Endothelial cell of umbilical vein (primary cell): ENCODE measurements around the gene RANBP3. TPM values are rescaled to one million over a fixed set of nuclear protein-coding genes. Genes with fewer than 3 reads are reported as not detected.

Source experiments
- BruUV-seq: library from RNA; stranded (reverse); fragments of 400-500 nt; replicated peaks from 2 replicates; lab custom pipeline; 2021; lab: Mats Ljungman, UMichigan
- CTCF ChIA-PET: fragments of 300-600, 350-600 bp; sonication (Branson Sonifier 250); formaldehyde crosslinking; loops from one replicate; lab custom pipeline; 2021; ENCODE audit warnings: antibody characterized with exemption, inconsistent platforms; lab: Charles Lee
- POLR2A ChIA-PET: fragments of 300-600, 350-600 bp; sonication (Branson Sonifier 250); formaldehyde crosslinking; loops from one replicate; lab custom pipeline; 2021; ENCODE audit warnings: antibody characterized with exemption, inconsistent platforms; lab: Charles Lee
- DNase-seq: peaks from one replicate; pipeline ENCODE4 v3.0.0-alpha.2; 2011; ENCODE audit warnings: low read depth, low spot score
- FAIRE-seq: peaks from 2 replicates; lab custom pipeline; 2011; peaks lifted over from hg19 to GRCh38; lab: Jason Lieb, UNC
- H2AFZ ChIP-seq: 2 replicates; pipeline ENCODE4 v1.6.0; 2012; ENCODE audit warnings: low read depth, low read length, control low read depth, inconsistent platforms
- H3K27ac ChIP-seq: 2 replicates; pipeline ENCODE4 v1.5.1; 2011; ENCODE audit warnings: low read depth, mild to moderate bottlenecking, control low read depth, low read length, moderate library complexity; ENCODE audit not compliant: insufficient read depth
- H3K27me3 ChIP-seq, 2 experiments: 2 replicates each; pipeline versions ENCODE4 v1.6.0 to v1.6.1; 2011; ENCODE audit warnings: low read length in 2 of 2, mixed read lengths in 1 of 2; ENCODE audit not compliant: control insufficient read depth in 2 of 2, insufficient read depth in 2 of 2
- H3K36me3 ChIP-seq, 2 experiments: 2 replicates in 1 of 2; 3 replicates in 1 of 2; pipeline ENCODE4 v1.5.1; 2011; ENCODE audit warnings: low read length in 2 of 2, mild to moderate bottlenecking in 1 of 2, moderate library complexity in 1 of 2; ENCODE audit not compliant: control insufficient read depth in 2 of 2, insufficient read depth in 2 of 2; ENCODE audit errors: extremely low read depth in 1 of 2
- H3K4me1 ChIP-seq: 3 replicates; pipeline ENCODE4 v1.5.1; 2011; ENCODE audit warnings: mild to moderate bottlenecking, low read length; ENCODE audit not compliant: control insufficient read depth, insufficient read depth; ENCODE audit errors: extremely low read depth
- H3K4me2 ChIP-seq: 2 replicates; pipeline ENCODE4 v1.6.1; 2011; ENCODE audit warnings: low read length, control low read depth, mixed read lengths; ENCODE audit not compliant: insufficient read depth
- H3K4me3 ChIP-seq, 3 experiments: fragments of 200-600 bp in 1 of 3; sonication (generic), shearing (Covaris generic) in 1 of 3; replicated peaks in 1 of 3; 2 replicates each; pipeline ENCODE4 v1.5.1; 2011 to 2016; ENCODE audit warnings: control low read depth in 3 of 3, low read length in 3 of 3, mild to moderate bottlenecking in 2 of 3, inconsistent platforms in 1 of 3, low read depth in 1 of 3, moderate library complexity in 1 of 3; ENCODE audit not compliant: insufficient read depth in 1 of 3
- H3K79me2 ChIP-seq: 2 replicates; pipeline ENCODE4 v1.6.0; 2012; ENCODE audit warnings: low read length, inconsistent platforms; ENCODE audit not compliant: control insufficient read depth, insufficient read depth
- H3K9ac ChIP-seq: replicated peaks from 2 replicates; pipeline ENCODE3; 2011; ENCODE audit warnings: low read length, control low read depth; ENCODE audit not compliant: insufficient read depth; ENCODE audit errors: extremely low read depth
- H3K9me1 ChIP-seq: replicated peaks from 3 replicates; pipeline ENCODE4 v1.6.0; 2011; ENCODE audit warnings: mild to moderate bottlenecking, low read length; ENCODE audit not compliant: control insufficient read depth, insufficient read depth; ENCODE audit errors: extremely low read depth
- H3K9me3 ChIP-seq: replicated peaks from 2 replicates; pipeline ENCODE4 v1.5.1; 2012; ENCODE audit warnings: low read length, inconsistent platforms; ENCODE audit not compliant: control insufficient read depth, insufficient read depth
- H4K20me1 ChIP-seq: replicated peaks from 2 replicates; pipeline ENCODE3; 2011; ENCODE audit warnings: mild to moderate bottlenecking, low read length; ENCODE audit not compliant: control insufficient read depth, insufficient read depth; ENCODE audit errors: extremely low read depth
- EZH2 ChIP-seq: IDR thresholded peaks from 2 replicates; pipeline ENCODE4 v1.6.1; 2012; ENCODE audit warnings: borderline replicate concordance, low read depth, mild to moderate bottlenecking, moderate library complexity, low read length, inconsistent platforms; ENCODE audit not compliant: severe bottlenecking
- FOS ChIP-seq: IDR thresholded peaks from 2 replicates; pipeline ENCODE4 v1.6.1; 2011; ENCODE audit warnings: mild to moderate bottlenecking, low read length, moderate library complexity, borderline replicate concordance; ENCODE audit not compliant: insufficient read depth
- GATA2 ChIP-seq: IDR thresholded peaks from 2 replicates; pipeline ENCODE4 v1.7.0; 2011; ENCODE audit warnings: low read depth, mild to moderate bottlenecking, moderate library complexity, mixed read lengths, low read length; ENCODE audit not compliant: insufficient read length, insufficient read depth
- JUN ChIP-seq: IDR thresholded peaks from 2 replicates; pipeline ENCODE4 v1.6.1; 2011; ENCODE audit warnings: borderline replicate concordance, low read depth; ENCODE audit not compliant: insufficient read length, insufficient read depth
- MYC ChIP-seq: IDR thresholded peaks from one replicate; pipeline ENCODE4 v1.6.1; 2011; ENCODE audit warnings: mild to moderate bottlenecking, low read depth, low read length
- POLR2A ChIP-seq: IDR thresholded peaks from 2 replicates; pipeline ENCODE4 v1.6.1; 2012; ENCODE audit warnings: low read depth, mild to moderate bottlenecking, control low read depth, low read length
- POLR2AphosphoS5 ChIP-seq: IDR thresholded peaks from 2 replicates; pipeline ENCODE4 v1.6.1; 2012; ENCODE audit warnings: low read depth, mild to moderate bottlenecking, control low read depth, low read length, moderate library complexity; ENCODE audit not compliant: insufficient read depth
- dilution Hi-C: fragments of 300-500 bp; cut with MboI; formaldehyde crosslinking; loops from one replicate; pipeline ENCODE4 v1.15.0; 2019; ENCODE audit warnings: low sequenced_read_pairs; ENCODE audit not compliant: extremely low pct_ligation_motif_present
- intact Hi-C: fragments of 100-400 bp; cut with micrococcal nuclease; formaldehyde crosslinking; loops from one replicate; pipeline ENCODE4 v1.10.0; 2022
- polyA plus RNA-seq, 4 experiments: library from polyadenylated mRNA; depleted of rRNA in 3 of 4; stranded (reverse) in 3 of 4; unstranded in 1 of 4; fragments of >200 nt; gene quantifications; 2 replicates each; pipeline versions ENCODE4 v1.2.1 to v1.2.3, GENCODE V29; 2011 to 2012; ENCODE audit warnings: missing spikeins in 1 of 4
- total RNA-seq: library from RNA; stranded (reverse); gene quantifications from 2 replicates; pipeline ENCODE4 v1.2.3, GENCODE V29; 2021
- TF ChIP-seq, protein P1 (sequence below), 2 donors: IDR thresholded peaks; 1 replicate in 1 of 2; 2 replicates in 1 of 2; pipeline ENCODE4 v1.5.1; 2011; ENCODE audit warnings: low read length in 2 of 2, mild to moderate bottlenecking in 2 of 2, moderate library complexity in 2 of 2, control low read depth in 1 of 2, inconsistent platforms in 1 of 2, low read depth in 1 of 2; ENCODE audit not compliant: insufficient read depth in 1 of 2; ENCODE audit errors: extremely low read depth in 1 of 2
- TF ChIP-seq, protein P2 (sequence below): IDR thresholded peaks from 2 replicates; pipeline ENCODE4 v1.6.1; 2011; ENCODE audit not compliant: insufficient read depth, insufficient read length

RANBP3 gene
- total and polyA plus RNA-seq, 2 donors (not counting 3 experiments of a cell fraction or from before 2014, with no cell fraction given), result 72.3 to 85.3 TPM

DNA sequence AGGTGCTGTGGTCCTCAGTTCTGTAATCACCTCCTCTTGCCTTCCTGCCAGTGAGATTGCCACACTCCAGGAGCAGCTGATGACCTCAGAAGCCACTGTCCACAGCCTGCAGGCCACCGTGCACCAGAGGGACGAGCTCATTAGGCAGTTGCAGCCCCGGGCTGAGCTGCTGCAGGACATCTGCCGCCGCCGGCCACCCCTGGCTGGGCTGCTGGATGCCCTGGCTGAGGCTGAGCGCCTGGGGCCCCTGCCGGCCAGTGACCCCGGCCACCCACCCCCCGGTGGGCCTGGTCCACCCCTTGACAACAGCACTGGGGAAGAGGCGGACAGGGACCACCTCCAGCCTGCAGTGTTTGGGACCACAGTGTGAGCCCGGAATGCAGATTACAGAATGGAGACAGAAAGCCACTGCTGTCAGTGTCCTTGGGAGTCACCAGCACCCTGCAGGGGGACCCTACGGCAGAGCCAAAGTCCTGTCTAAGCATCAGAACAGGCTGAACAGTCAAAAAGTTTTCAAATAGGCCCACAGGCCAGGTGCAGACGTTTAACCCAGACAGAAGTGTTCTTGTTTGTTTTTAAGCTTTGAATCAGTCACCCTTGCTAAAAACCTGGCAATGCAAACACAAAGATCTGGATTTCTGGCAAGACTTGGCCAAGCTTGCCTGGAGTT, 69.0 kb downstream of the RANBP3 start:
- peaks cover 0 to 2% of the 10 kb centered on the region in 2 experiments for H3K36me3 ChIP-seq
- no TSS peak for BruUV-seq
- no peaks in the 10 kb centered on the region for H3K9me1 ChIP-seq
- H4K20me1 ChIP-seq, result no peaks in the 10 kb centered on the region
- H3K27me3 ChIP-seq, result no peaks in the 10 kb centered on the region
- H3K4me2 ChIP-seq, result no peak overlapping the region
- no peak for DNase-seq
- H3K4me3 ChIP-seq, result no peak overlapping the region
- no peaks in the 10 kb centered on the region for H3K9me3 ChIP-seq
- no peak for FAIRE-seq
- peaks cover 3% of the 10 kb centered on the region for H3K4me1 ChIP-seq
- no peak for TF ChIP-seq POLR2AphosphoS5
- CTCF ChIA-PET, result interaction anchor here (1.1 kb wide), 1 partner anchor 59 kb away, joined by 4 read pairs; no protein-coding TSS in a partner anchor
- H3K79me2 ChIP-seq, result no peaks in the 10 kb centered on the region
- POLR2A ChIA-PET, result no interaction called here
- H2AFZ ChIP-seq, result no peak overlapping the region
- intact Hi-C loops (loop anchor here (10.0 kb wide), 1 partner anchor 206 kb away; the partner anchor contains the start of gene RFX2), dilution Hi-C loops (no loop called here)
- H3K27ac ChIP-seq, result no peak overlapping the region
- H3K9ac ChIP-seq, result no peak overlapping the region

DNA sequence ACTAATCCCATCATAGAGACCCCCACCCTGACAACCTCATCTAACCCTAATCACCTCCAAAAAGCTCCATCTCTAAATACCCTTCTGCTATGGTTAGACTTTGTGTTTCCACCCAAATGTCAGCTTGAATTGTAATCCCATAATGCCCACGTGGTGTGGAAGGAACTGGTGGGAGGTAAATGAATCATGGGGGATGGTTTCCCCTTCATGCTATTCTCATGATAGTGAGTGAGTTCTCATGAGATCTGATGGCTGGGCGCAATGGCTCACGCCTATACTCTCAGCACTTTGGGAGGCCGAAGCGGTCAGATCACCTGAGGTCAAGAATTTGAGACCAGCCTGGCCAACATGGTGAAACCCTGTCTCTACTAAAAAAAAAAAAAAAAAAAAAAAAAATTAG, 70.7 kb downstream of the RANBP3 start:
- Histone ChIP-seq H3K4me3 (no peak overlapping the region), H3K27ac (no peak overlapping the region), H2AFZ (no peak overlapping the region), H3K27me3 (no peaks in the 10 kb centered on the region), H3K4me2 (no peak overlapping the region), H3K9me3 (no peaks in the 10 kb centered on the region), H3K36me3 (peaks cover 0 to 2% of the 10 kb centered on the region in 2 experiments), H3K4me1 (peaks cover 8% of the 10 kb centered on the region), H3K9me1 (no peaks in the 10 kb centered on the region), H3K79me2 (peaks cover 12% of the 10 kb centered on the region), H4K20me1 (no peaks in the 10 kb centered on the region), H3K9ac (no peak overlapping the region)
- ChIA-PET POLR2A (no interaction called here), CTCF (interaction anchor here (1.2 kb wide), 1 partner anchor 103 kb away, joined by 4 read pairs; no protein-coding TSS in a partner anchor)
- FAIRE-seq, result no peak
- TF ChIP-seq JUN (no peak), POLR2A (no peak), EZH2 (no peak), FOS (no peak), POLR2AphosphoS5 (no peak), GATA2 (no peak), MYC (no peak)
- TF ChIP-seq, protein P1, sequence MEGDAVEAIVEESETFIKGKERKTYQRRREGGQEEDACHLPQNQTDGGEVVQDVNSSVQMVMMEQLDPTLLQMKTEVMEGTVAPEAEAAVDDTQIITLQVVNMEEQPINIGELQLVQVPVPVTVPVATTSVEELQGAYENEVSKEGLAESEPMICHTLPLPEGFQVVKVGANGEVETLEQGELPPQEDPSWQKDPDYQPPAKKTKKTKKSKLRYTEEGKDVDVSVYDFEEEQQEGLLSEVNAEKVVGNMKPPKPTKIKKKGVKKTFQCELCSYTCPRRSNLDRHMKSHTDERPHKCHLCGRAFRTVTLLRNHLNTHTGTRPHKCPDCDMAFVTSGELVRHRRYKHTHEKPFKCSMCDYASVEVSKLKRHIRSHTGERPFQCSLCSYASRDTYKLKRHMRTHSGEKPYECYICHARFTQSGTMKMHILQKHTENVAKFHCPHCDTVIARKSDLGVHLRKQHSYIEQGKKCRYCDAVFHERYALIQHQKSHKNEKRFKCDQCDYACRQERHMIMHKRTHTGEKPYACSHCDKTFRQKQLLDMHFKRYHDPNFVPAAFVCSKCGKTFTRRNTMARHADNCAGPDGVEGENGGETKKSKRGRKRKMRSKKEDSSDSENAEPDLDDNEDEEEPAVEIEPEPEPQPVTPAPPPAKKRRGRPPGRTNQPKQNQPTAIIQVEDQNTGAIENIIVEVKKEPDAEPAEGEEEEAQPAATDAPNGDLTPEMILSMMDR (IDR thresholded peaks at IDR 0.05; ENCODE audit: extremely low read depth in 1 of 2, insufficient read depth in 1 of 2, low read depth in 1 of 2, low read length in 2 of 2), result no peak
- TF ChIP-seq, protein P2, sequence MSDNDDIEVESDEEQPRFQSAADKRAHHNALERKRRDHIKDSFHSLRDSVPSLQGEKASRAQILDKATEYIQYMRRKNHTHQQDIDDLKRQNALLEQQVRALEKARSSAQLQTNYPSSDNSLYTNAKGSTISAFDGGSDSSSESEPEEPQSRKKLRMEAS, result no peak
- DNase-seq, result peak; percentile 18
- no TSS peak for BruUV-seq
- intact Hi-C loops (loop anchor here (10.0 kb wide), 1 partner anchor 208 kb away; the partner anchor contains the start of gene RFX2), dilution Hi-C loops (no loop called here)
